GM23338 (cell line): ENCODE measurements around the gene MAST3. TPM values are rescaled to one million over a fixed set of nuclear protein-coding genes. Genes with fewer than 3 reads are reported as not detected.

Experiments
- ATAC-seq: fragments of 200-7000 bp; cut with Tn5 transposase; 3 replicates; pipeline ENCODE4 v1.9.1; 2020
- DNase-seq: peaks from one replicate; pipeline ENCODE4 v3.0.0-alpha.2; 2015; ENCODE audit warnings: low spot score
- H2AFZ ChIP-seq: fragments of 200-600 bp; sonication (generic); 2 replicates; pipeline ENCODE4 v1.8.0; 2016; ENCODE audit warnings: antibody characterized with exemption, mild to moderate bottlenecking, moderate library complexity
- H3F3A ChIP-seq: fragments of 200-600 bp; sonication (generic); replicated peaks from 2 replicates; pipeline ENCODE4 v1.8.0; 2017; ENCODE audit warnings: antibody characterized with exemption, mixed run types, low read depth
- H3K27ac ChIP-seq: fragments of 200-600 bp; sonication (generic); 2 replicates; pipeline ENCODE4 v1.6.1; 2016; ENCODE audit warnings: low read depth
- H3K27me3 ChIP-seq: fragments of 200-600 bp; sonication (generic); 2 replicates; pipeline ENCODE4 v1.8.0; 2016; ENCODE audit warnings: mild to moderate bottlenecking, mixed run types, moderate library complexity; ENCODE audit not compliant: insufficient read depth
- H3K36me3 ChIP-seq: fragments of 200-600 bp; sonication (generic); 2 replicates; pipeline ENCODE4 v1.8.0; 2016; ENCODE audit warnings: mild to moderate bottlenecking; ENCODE audit not compliant: insufficient read depth
- H3K4me1 ChIP-seq: fragments of 200-600 bp; sonication (generic); 2 replicates; pipeline ENCODE4 v1.8.0; 2016; ENCODE audit warnings: mild to moderate bottlenecking, moderate library complexity; ENCODE audit not compliant: insufficient read depth
- H3K4me2 ChIP-seq: fragments of 200-600 bp; sonication (generic); 2 replicates; pipeline ENCODE4 v1.7.1; 2017; ENCODE audit warnings: mixed run types
- H3K4me3 ChIP-seq: fragments of 200-600 bp; sonication (generic); 2 replicates; pipeline ENCODE4 v1.6.1; 2016; ENCODE audit warnings: mixed run types
- H3K79me2 ChIP-seq: fragments of 200-600 bp; sonication (generic); replicated peaks from 2 replicates; pipeline ENCODE4 v1.8.0; 2017; ENCODE audit warnings: mild to moderate bottlenecking; ENCODE audit not compliant: insufficient read depth
- H3K9me2 ChIP-seq: fragments of 200-600 bp; sonication (generic); 2 replicates; pipeline ENCODE4 v1.8.0; 2017; ENCODE audit not compliant: insufficient read depth
- H4K20me1 ChIP-seq: fragments of 200-600 bp; sonication (generic); replicated peaks from 2 replicates; pipeline ENCODE4 v1.8.0; 2017; ENCODE audit warnings: mild to moderate bottlenecking; ENCODE audit not compliant: insufficient read depth
- H3K27ac Mint-ChIP-seq: 2 replicates; pipeline ENCODE4 v1.8.0; 2020; ENCODE audit warnings: inconsistent platforms, mild to moderate bottlenecking, moderate library complexity, mixed read lengths
- H3K27me3 Mint-ChIP-seq: 3 replicates; pipeline ENCODE4 v1.8.0; 2022; ENCODE audit warnings: low read depth, mild to moderate bottlenecking, moderate library complexity, mixed read lengths, inconsistent platforms; ENCODE audit not compliant: insufficient read depth, poor library complexity
- H3K36me3 Mint-ChIP-seq: 3 replicates; pipeline ENCODE4 v1.8.0; 2021; ENCODE audit warnings: low read depth, mild to moderate bottlenecking, inconsistent platforms, moderate library complexity, mixed read lengths
- H3K4me1 Mint-ChIP-seq: 3 replicates; pipeline ENCODE4 v1.8.0; 2020; ENCODE audit warnings: mild to moderate bottlenecking, inconsistent platforms, mixed read lengths
- H3K4me3 Mint-ChIP-seq: 3 replicates; pipeline ENCODE4 v1.8.0; 2021; ENCODE audit warnings: moderate library complexity, mild to moderate bottlenecking, inconsistent platforms, mixed read lengths
- H3K9me3 Mint-ChIP-seq: 3 replicates; pipeline ENCODE4 v1.8.0; 2020; ENCODE audit warnings: moderate library complexity, mild to moderate bottlenecking, inconsistent platforms, mixed read lengths
- CREB1 ChIP-seq: fragments of 250-450 bp; sonication (Bioruptor Pico); IDR thresholded peaks from 2 replicates; pipeline ENCODE4 v1.5.0; 2020; ENCODE audit warnings: low read depth, mild to moderate bottlenecking, moderate library complexity
- CTCF ChIP-seq, 2 experiments: fragments of 200-600 bp in 1 of 2; sonication (generic) in 1 of 2; conservative IDR thresholded peaks; 2 replicates each; pipeline versions ENCODE4 v1.5.1 to v1.6.1; 2016 to 2017; ENCODE audit warnings: antibody characterized with exemption in 2 of 2, low read depth in 2 of 2, mild to moderate bottlenecking in 2 of 2, moderate library complexity in 1 of 2
- EZH2phosphoT487 ChIP-seq: fragments of 200-600 bp; sonication (generic); IDR thresholded peaks from one replicate; pipeline ENCODE4 v1.8.1; 2018; ENCODE audit warnings: antibody characterized with exemption; ENCODE audit not compliant: unreplicated experiment
- JUNB ChIP-seq: IDR thresholded peaks from one replicate; pipeline ENCODE4 v1.6.1; 2016; ENCODE audit warnings: antibody characterized with exemption; ENCODE audit not compliant: unreplicated experiment
- NANOG ChIP-seq: IDR thresholded peaks from 2 replicates; pipeline ENCODE4 v1.6.1; 2016; ENCODE audit warnings: antibody characterized with exemption, borderline replicate concordance
- POLR2AphosphoS5 ChIP-seq: IDR thresholded peaks from 2 replicates; pipeline ENCODE4 v1.6.1; 2016; ENCODE audit warnings: antibody characterized with exemption, low read depth
- ZNF114 ChIP-seq: fragments of 250-450 bp; sonication (Bioruptor Pico); IDR thresholded peaks from 2 replicates; pipeline ENCODE4 v1.5.0; 2020; ENCODE audit warnings: mild to moderate bottlenecking, moderate library complexity
- ZNF331 ChIP-seq: fragments of 250-450 bp; sonication (Bioruptor Pico); IDR thresholded peaks from 2 replicates; pipeline ENCODE4 v1.5.0; 2020; ENCODE audit warnings: low read depth, mild to moderate bottlenecking, moderate library complexity
- polyA plus RNA-seq: library from polyadenylated mRNA; unstranded; fragments of >200 nt; fragmentation: Nextera tagmentation; extraction: Ambion mirVana; gene quantifications from 2 replicates; pipeline ENCODE4 v1.2.1, GENCODE V29; 2016
- total RNA-seq: library from RNA; depleted of rRNA; stranded (reverse); fragments of >200 nt; shearing (Covaris generic); gene quantifications from 2 replicates; pipeline ENCODE4 v1.2.3, GENCODE V29; 2014
- TF ChIP-seq, protein P1 (sequence below): IDR thresholded peaks from 2 replicates; pipeline ENCODE4 v1.6.1; 2016; ENCODE audit warnings: antibody characterized with exemption

Gene MAST3
- total and polyA plus RNA-seq, 2 experiments from 2014 or later: 5.6 to 8.8 TPM

- peak overlapping the region; percentile 83 for H3K4me2 ChIP-seq
- peaks cover 16% of the 10 kb centered on the region; the same call in 1 of the 2 replicates for H3K27me3 ChIP-seq
- H3K27me3 Mint-ChIP-seq: peaks cover 20% of the 10 kb centered on the region
- H3K4me1 Mint-ChIP-seq: peaks cover 15% of the 10 kb centered on the region
- no peaks in the 10 kb centered on the region; the same call in 2 of the 3 replicates for H3K9me3 Mint-ChIP-seq
- DNase-seq (peak; percentile 58), ATAC-seq (peak; percentile 27)
- no peak overlapping the region for H3K27ac Mint-ChIP-seq
- peak overlapping the region; percentile 68 for H3K4me3 Mint-ChIP-seq
- TF ChIP-seq POLR2AphosphoS5 (no peak), CTCF (conservative IDR thresholded peaks at IDR 0.05; ENCODE audit: low read depth in 2 of 2) (0 out of 4 replicates have a peak, but pooled peaks of 1 of the 2 experiments have one; percentile 8)
- H3F3A ChIP-seq: peaks cover 8% of the 10 kb centered on the region; the same call in 1 of the 2 replicates
- peak overlapping the region; percentile 74 for H2AFZ ChIP-seq
- H3K9me2 ChIP-seq: no peaks in the 10 kb centered on the region
- H3K36me3 Mint-ChIP-seq: no peaks in the 10 kb centered on the region
- H3K4me1 ChIP-seq: peaks cover 11% of the 10 kb centered on the region; the same call in 1 of the 2 replicates
- H4K20me1 ChIP-seq: no peaks in the 10 kb centered on the region
- no peaks in the 10 kb centered on the region for H3K36me3 ChIP-seq
- H3K27ac ChIP-seq: no peak overlapping the region
- no peaks in the 10 kb centered on the region for H3K79me2 ChIP-seq
- H3K4me3 ChIP-seq: peak overlapping the region; percentile 62
These were observed 1.5 kb downstream of the MAST3 start for GRCh38 chr19:18098891-18099622.

GRCh38 chr19:18099623-18099995 is 2.0 kb downstream of the MAST3 start:
- no peak for ATAC-seq
- H3K27me3 ChIP-seq: peaks cover 16% of the 10 kb centered on the region; the same call in 1 of the 2 replicates
- TF ChIP-seq CTCF (conservative IDR thresholded peaks at IDR 0.05; ENCODE audit: low read depth in 2 of 2) (no peak), CREB1 (no peak), EZH2phosphoT487 (no peak), ZNF114 (CRISPR knock-in tag) (no peak), NANOG (no peak), JUNB (no peak), ZNF331 (CRISPR knock-in tag) (no peak)
- TF ChIP-seq, protein P1, sequence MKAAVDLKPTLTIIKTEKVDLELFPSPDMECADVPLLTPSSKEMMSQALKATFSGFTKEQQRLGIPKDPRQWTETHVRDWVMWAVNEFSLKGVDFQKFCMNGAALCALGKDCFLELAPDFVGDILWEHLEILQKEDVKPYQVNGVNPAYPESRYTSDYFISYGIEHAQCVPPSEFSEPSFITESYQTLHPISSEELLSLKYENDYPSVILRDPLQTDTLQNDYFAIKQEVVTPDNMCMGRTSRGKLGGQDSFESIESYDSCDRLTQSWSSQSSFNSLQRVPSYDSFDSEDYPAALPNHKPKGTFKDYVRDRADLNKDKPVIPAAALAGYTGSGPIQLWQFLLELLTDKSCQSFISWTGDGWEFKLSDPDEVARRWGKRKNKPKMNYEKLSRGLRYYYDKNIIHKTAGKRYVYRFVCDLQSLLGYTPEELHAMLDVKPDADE: no peak

More at GRCh38 chr19:18099623-18099995, 2.0 kb downstream of the MAST3 start:
- Histone ChIP-seq H4K20me1 (no peaks in the 10 kb centered on the region), H3K9me2 (no peaks in the 10 kb centered on the region), H3K4me1 (peaks cover 11% of the 10 kb centered on the region; the same call in 1 of the 2 replicates), H3K36me3 (no peaks in the 10 kb centered on the region), H3K79me2 (no peaks in the 10 kb centered on the region), H3K4me3 (peak overlapping the region; percentile 62; the same call in 1 of the 2 replicates), H3K27ac (no peak overlapping the region), H2AFZ (no peak overlapping the region), H3K4me2 (no peak overlapping the region; the same call in 1 of the 2 replicates), H3F3A (peaks cover 8% of the 10 kb centered on the region; the same call in 1 of the 2 replicates)
- Mint-ChIP-seq H3K27me3 (peaks cover 19% of the 10 kb centered on the region), H3K4me3 (peak overlapping the region; percentile 68; the same call in 2 of the 3 replicates), H3K9me3 (no peaks in the 10 kb centered on the region), H3K27ac (no peak overlapping the region), H3K4me1 (peaks cover 15% of the 10 kb centered on the region), H3K36me3 (no peaks in the 10 kb centered on the region)
- no peak for DNase-seq
